Spleen (tissue), 7 donors: Measurements from ENCODE around the gene HECW1.

ENCODE experiments used
- CTCF ChIP-seq, 11 experiments: fragments of 200-600 bp in 7 of 11; fragments of 450-650 bp in 4 of 11; sonication (generic) in 4 of 11; IDR thresholded peaks in 8 of 11; conservative IDR thresholded peaks in 3 of 11; 1 replicate in 7 of 11; 2 replicates in 4 of 11; pipeline versions ENCODE4 v1.4.0 to v1.8.0; 2016 to 2021; ENCODE audit warnings: antibody characterized with exemption in 11 of 11, inconsistent platforms in 4 of 11, mild to moderate bottlenecking in 1 of 11
- POLR2A ChIP-seq, 3 donors: fragments of 450-650 bp; IDR thresholded peaks; one replicate each; pipeline ENCODE4 v1.5.1; 2017; ENCODE audit warnings: antibody characterized with exemption in 3 of 3, mild to moderate bottlenecking in 1 of 3
- POLR2AphosphoS5 ChIP-seq, 3 donors: sonication (generic); formaldehyde crosslinking; IDR thresholded peaks; one replicate each; pipeline ENCODE4 v1.5.1; 2017; ENCODE audit warnings: antibody characterized with exemption in 3 of 3
- donor health status: DM: no; HTN: no; CAD: no; lungs with moderate emphysema.
- donor health status: DM: no; HTN: no; CAD: no.
- donor health status: DM: no; HTN: no; CAD: no.

- TF ChIP-seq CTCF (IDR thresholded peaks at IDR 0.05 in 8 of 11, conservative IDR thresholded peaks at IDR 0.05 in 3 of 11) = no peak
- no peak for TF ChIP-seq POLR2A (IDR thresholded peaks at IDR 0.05)
- TF ChIP-seq POLR2AphosphoS5 (IDR thresholded peaks at IDR 0.05) = no peak
Observed at GRCh38 chr7:43281268-43281667, 168.8 kb downstream of the HECW1 start.
